Stimulated activated CD8-positive, alpha-beta memory T cell treated with anti-CD3 and anti-CD28 coated beads, Interleukin-7, amount 100 ng/mL, for 48 hours (primary cell): ENCODE results near the gene NMNAT2.
A peak's percentile ranks its signal among the peaks of the same experiment; 100 is the strongest.
"Not testable (repeated sequence)": the region's sequence is repeated elsewhere in the genome, so short reads cannot be mapped to it uniquely, and the experiment has no call there.

Experiments
- DNase-seq, 2 donors: peaks; one replicate each; pipeline ENCODE4 v3.0.0-alpha.2; 2020; ENCODE audit warnings: low read depth in 1 of 2; ENCODE audit errors: extremely low read depth in 1 of 2

NMNAT2 gene

GRCh38 chr1:183291216-183291762 lies 126.9 kb downstream of the NMNAT2 start:
- no peak for DNase-seq

GRCh38 chr1:183290628-183291027 lies 127.6 kb downstream of the NMNAT2 start:
- no peak for DNase-seq

- DNase-seq: no peak
These were observed 129.1 kb downstream of the NMNAT2 start for GRCh38 chr1:183289051-183289496.

DNA sequence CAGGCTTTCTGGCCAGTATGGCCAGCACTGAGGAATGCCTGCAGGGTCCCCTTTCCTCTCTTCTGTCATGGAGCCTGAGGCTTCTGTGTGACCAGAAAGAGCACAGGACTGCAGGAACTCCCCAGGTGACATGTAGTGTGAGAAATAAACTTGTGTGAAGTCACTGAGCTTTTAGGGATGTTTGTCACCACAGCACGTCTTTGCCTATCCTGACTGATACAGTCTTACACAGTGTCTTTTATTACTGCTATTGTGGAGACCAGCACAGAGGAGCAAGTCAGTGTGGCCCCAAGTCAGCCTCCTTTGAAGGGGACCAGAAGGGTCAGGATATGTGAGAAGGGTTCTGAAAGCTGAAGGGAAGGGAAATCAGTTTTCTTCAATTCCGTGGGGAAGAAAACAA lies 129.6 kb downstream of the NMNAT2 start:
- no peak for DNase-seq

GRCh38 chr1:183287191-183287675 lies 130.9 kb downstream of the NMNAT2 start:
- DNase-seq: no peak

DNA sequence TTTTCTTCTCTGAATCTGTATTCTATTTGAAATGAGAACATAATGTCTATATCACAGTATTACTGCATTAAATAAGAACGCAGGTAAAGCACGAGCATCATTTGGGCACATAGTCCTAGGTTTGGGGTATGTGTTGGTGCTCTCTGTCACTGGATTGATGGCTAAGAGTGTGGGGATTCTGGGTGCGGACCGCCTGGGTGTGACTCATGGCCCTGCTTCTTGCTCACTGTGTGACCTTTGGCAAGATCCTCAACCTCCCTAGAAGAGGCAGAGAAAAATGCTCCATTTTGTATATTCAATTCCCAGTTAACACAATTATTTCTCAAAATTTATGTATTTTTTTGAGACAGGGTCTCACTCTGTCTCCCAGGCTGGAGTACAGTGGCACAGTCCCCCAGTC lies 132.4 kb downstream of the NMNAT2 start:
- DNase-seq: no peak

DNA sequence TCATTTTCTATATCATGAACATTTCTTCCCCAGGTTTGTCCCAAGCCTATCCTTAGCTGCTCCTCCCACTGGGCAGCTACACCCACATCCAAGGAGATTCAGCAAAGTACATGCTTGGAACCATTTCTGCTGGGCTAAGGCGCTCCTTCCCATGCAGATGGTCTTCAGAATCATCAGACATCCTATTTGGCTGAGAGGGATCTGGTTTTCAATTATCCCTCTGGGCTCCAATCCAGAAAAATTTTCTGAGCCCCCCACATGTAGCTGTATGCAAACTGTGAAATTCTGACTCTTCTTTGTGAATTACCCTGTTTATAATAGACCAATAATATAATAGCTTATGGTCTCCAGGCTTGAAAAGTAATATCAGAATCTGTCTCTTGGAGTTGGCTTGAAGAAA lies 132.9 kb downstream of the NMNAT2 start:
- DNase-seq: no peak

GRCh38 chr1:183284086-183284485 lies 134.1 kb downstream of the NMNAT2 start:
- no peak for DNase-seq

- no peak for DNase-seq
These were observed 134.9 kb downstream of the NMNAT2 start for GRCh38 chr1:183283286-183283685.

DNA sequence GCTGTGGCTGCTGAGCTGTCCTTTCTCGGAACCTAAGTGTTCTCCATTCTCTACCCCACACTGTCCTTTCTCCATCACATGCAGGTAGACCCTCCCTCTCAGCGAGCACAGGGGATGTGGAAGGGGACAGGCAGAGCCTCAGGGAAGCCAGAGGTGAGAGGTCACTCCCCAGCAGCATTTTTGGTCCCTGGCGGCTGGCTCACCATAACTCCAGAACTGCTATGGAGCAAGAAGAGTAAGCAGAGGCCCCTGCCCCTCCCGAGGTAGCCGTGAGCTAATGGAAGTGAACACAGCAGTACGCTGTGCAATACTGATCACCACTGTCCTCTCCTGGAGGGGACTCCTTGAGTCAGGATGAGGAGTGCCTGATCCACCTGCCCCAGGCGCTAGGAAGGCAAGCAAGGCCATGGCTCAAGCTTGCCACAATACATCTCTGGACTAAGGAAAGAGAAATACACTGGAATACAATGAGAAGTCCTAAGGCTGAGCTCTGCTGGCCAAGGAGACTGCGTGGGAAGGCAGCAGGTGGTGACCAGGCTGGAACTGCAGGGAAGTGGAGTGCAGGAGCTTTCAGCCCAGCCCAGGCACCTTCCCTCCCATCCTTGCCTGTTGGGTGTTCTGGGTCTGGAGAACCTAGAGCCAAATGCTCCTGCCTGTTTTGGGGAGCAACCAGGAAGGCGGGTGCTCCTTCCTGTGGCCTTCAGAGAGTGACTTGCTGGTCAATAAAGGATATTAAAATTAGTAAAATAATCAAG lies 135.9 kb downstream of the NMNAT2 start:
- no peak for DNase-seq

- DNase-seq: peak; percentile 9 to 41
These were observed 136.6 kb downstream of the NMNAT2 start for GRCh38 chr1:183281553-183282091.

DNA sequence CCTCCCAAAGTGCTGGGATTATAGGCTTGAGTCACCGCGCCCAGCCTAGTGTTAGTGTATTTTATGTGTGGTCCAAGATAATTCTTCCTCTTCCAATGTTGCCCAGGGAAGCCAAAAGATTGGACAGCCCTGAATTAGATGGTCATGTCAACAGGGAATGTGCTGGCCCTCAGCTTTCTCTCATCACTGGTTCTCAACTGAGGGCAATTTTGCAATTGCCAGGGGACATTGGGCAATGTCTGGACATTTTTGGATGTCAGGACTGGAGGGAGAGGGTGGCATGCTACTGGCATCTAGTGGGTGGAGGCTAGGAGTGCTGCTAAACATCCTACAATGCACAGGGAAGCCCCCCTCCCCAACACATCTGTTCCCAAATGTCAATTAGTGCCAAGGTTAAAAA lies 137.1 kb downstream of the NMNAT2 start:
- no peak for DNase-seq

- no peak for DNase-seq
These were observed 138.3 kb downstream of the NMNAT2 start for GRCh38 chr1:183279835-183280234.

GRCh38 chr1:183278739-183279591 lies 139.2 kb downstream of the NMNAT2 start:
- DNase-seq: no peak

- no peak for DNase-seq
These were observed 140.1 kb downstream of the NMNAT2 start for GRCh38 chr1:183277821-183278738.

GRCh38 chr1:183276386-183277080 lies 141.6 kb downstream of the NMNAT2 start:
- DNase-seq: no peak

- DNase-seq: no peak
These were observed 142.9 kb downstream of the NMNAT2 start for GRCh38 chr1:183275322-183275721.

DNA sequence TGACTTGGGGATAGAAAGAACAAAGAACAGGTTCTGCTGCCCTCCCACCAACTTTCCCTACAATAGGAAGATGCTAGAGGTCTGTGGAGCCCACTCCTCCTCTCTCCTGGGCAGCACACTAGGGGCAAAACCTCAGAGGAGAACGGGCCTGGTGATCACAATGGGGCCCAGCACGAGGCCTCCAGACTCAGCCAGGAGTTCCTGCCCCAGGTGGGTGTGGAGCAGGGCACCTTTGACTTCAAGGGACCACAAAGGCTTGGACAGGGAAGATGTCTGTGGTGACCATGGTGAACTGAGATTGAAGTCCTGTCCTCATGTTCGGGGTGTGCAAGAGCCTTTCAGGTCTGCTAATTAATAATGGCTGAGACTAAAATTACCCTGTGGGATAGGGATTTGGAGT lies 143.3 kb downstream of the NMNAT2 start:
- no peak for DNase-seq

- DNase-seq: not testable (repeated sequence)
These were observed 144.2 kb downstream of the NMNAT2 start for GRCh38 chr1:183273984-183274383.

DNA sequence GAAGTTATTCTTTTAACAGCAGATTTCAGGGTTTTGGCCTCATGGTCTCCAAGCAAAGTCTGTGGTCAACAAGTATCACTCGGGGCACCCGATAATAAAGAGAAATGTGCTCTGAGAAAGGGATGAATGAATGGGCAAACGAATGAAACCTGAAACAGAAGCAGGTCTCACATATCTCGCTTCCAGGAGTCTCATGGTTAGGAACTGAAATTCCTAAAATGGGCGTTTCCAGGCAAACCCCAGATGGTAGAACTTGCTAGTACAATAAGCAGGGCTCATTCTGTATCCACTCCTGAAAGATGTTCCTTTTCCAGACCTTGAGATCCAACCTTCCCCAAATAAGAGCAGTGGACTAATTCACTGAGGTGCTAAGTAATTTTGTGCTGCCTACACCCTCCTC lies 144.9 kb downstream of the NMNAT2 start:
- DNase-seq: no peak
